ENCODE measurements around the gene REP15.
"Not testable (repeated sequence)": the region's sequence is repeated elsewhere in the genome, so short reads cannot be mapped to it uniquely, and the experiment has no call there.

REP15 gene

GRCh38 chr12:27696293-27696652 lies at the start of gene REP15:
Gene REP15, plus strand, starts transcription at chr12:27696447. Its CDS starts 116 bp downstream, at chr12:27696563.
- DNase-seq (ENCODE audit: low read depth, low spot score), result no peak

GRCh38 chr12:27650011-27650410 lies 46.2 kb upstream of the REP15 start:
- DNase-seq (ENCODE audit: low read depth, low spot score), result no peak

GRCh38 chr12:27651201-27651600 lies 45.0 kb upstream of the REP15 start:
- DNase-seq (ENCODE audit: low read depth, low spot score), result no peak

GRCh38 chr12:27652174-27652763 lies 44.0 kb upstream of the REP15 start:
- peak; percentile 5 for DNase-seq (ENCODE audit: low read depth, low spot score)

GRCh38 chr12:27653661-27654060 lies 42.6 kb upstream of the REP15 start:
- DNase-seq (ENCODE audit: low read depth, low spot score), result no peak

- not testable (repeated sequence) for DNase-seq (ENCODE audit: low read depth, low spot score)
These were observed 40.8 kb upstream of the REP15 start for GRCh38 chr12:27655476-27655875.

GRCh38 chr12:27657296-27657695 lies 39.0 kb upstream of the REP15 start:
- no peak for DNase-seq (ENCODE audit: low read depth, low spot score)

- no peak for DNase-seq (ENCODE audit: low read depth, low spot score)
These were observed 30.5 kb upstream of the REP15 start for GRCh38 chr12:27665704-27666103.

- no peak for DNase-seq (ENCODE audit: low read depth, low spot score)
These were observed 29.7 kb upstream of the REP15 start for GRCh38 chr12:27666510-27666909.

GRCh38 chr12:27667540-27667939 lies 28.7 kb upstream of the REP15 start:
- no peak for DNase-seq (ENCODE audit: low read depth, low spot score)

- no peak for DNase-seq (ENCODE audit: low read depth, low spot score)
These were observed 24.2 kb upstream of the REP15 start for GRCh38 chr12:27672051-27672450.

- no peak for DNase-seq (ENCODE audit: low read depth, low spot score)
These were observed 23.6 kb upstream of the REP15 start for GRCh38 chr12:27672643-27673042.

- no peak for DNase-seq (ENCODE audit: low read depth, low spot score)
These were observed 23.0 kb upstream of the REP15 start for GRCh38 chr12:27673101-27673718.

- DNase-seq (ENCODE audit: low read depth, low spot score), result no peak
These were observed 21.3 kb upstream of the REP15 start for GRCh38 chr12:27674989-27675388.

GRCh38 chr12:27680619-27681018 lies 15.6 kb upstream of the REP15 start:
- DNase-seq (ENCODE audit: low read depth, low spot score), result no peak

GRCh38 chr12:27682534-27682933 lies 13.7 kb upstream of the REP15 start:
- DNase-seq (ENCODE audit: low read depth, low spot score), result no peak

- no peak for DNase-seq (ENCODE audit: low read depth, low spot score)
These were observed 11.0 kb upstream of the REP15 start for GRCh38 chr12:27685274-27685673.

- DNase-seq (ENCODE audit: low read depth, low spot score), result no peak
These were observed 10.1 kb upstream of the REP15 start for GRCh38 chr12:27686147-27686546.

- DNase-seq (ENCODE audit: low read depth, low spot score), result no peak
These were observed 7.6 kb upstream of the REP15 start for GRCh38 chr12:27688671-27689070.

GRCh38 chr12:27689558-27690180 lies 6.6 kb upstream of the REP15 start:
- DNase-seq (ENCODE audit: low read depth, low spot score), result no peak

GRCh38 chr12:27693403-27693802 lies 2.8 kb upstream of the REP15 start:
- DNase-seq (ENCODE audit: low read depth, low spot score), result no peak

- DNase-seq (ENCODE audit: low read depth, low spot score), result no peak
These were observed 523 bp upstream of the REP15 start for GRCh38 chr12:27695556-27696292.

All from activated naive CD8-positive, alpha-beta T cell treated with anti-CD3 and anti-CD28 coated beads, Interleukin-2, amount 50 U/mL, for 16 hours (primary cell).